ENCODE measurements around the gene GREM1. TPM values are rescaled to one million over a fixed set of nuclear protein-coding genes. Genes with fewer than 3 reads are reported as not detected.

The GREM1 gene
- total and polyA plus RNA-seq, 2 of the 4 experiments (the other 2 are of a cell fraction): 848 to 852 TPM

DNA sequence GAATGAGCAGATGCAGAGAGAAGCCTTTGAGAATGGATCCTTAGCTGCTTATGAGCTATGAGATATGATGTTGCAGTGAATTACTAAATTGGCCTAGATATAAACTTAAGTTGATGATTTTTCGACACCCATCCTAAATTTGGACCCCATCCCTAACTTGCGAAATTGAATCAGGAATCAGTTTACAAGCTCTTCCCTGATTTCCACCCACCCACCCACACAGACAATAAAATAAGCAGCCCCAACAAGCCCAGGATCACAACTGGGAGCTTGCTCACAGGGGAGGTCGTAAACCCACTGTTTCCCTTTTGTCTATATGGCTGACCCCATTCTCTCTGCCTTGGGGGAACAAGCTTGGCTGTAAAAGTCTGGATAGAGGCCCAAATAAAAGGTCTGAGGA is 57.3 kb downstream of the GREM1 start:
- dilution Hi-C loops (cut with HindIII; ENCODE audit: low sequenced_read_pairs, unreplicated experiment) (no loop called here), in situ Hi-C loops (cut with MboI; ENCODE audit: low sequenced_read_pairs) (no loop called here), intact Hi-C loops (cut with micrococcal nuclease) (no loop called here)
- no CpG with 5 or more reads among the region's 3 CpGs for WGBS, 2 experiments (ENCODE audit: extremely low coverage in 2 of 2, insufficient read length in 1 of 2)
- peak overlapping the region; percentile 100 for H2BK20ac ChIP-seq (ENCODE audit: low read depth, low read length)
- DNase-seq: no peak
- peak overlapping the region; percentile 100 for H2BK15ac ChIP-seq (ENCODE audit: low read depth, low read length)
- no peak overlapping the region for H2AK9ac ChIP-seq (replicated peaks; ENCODE audit: low read depth, low read length, poor library complexity)
- peak overlapping the region; percentile 68 for H3K27ac ChIP-seq (ENCODE audit: insufficient read depth, low read length)
- H4K5ac ChIP-seq (ENCODE audit: low read depth, low read length): peak overlapping the region; percentile 99; the same call in 1 of the 2 replicates
- no peak overlapping the region for H3K9ac ChIP-seq (ENCODE audit: low read depth, low read length)
- H3K4me2 ChIP-seq (ENCODE audit: low read depth, low read length): no peak overlapping the region
- H3K18ac ChIP-seq (ENCODE audit: low read depth, low read length): peak overlapping the region; percentile 98; the same call in 1 of the 2 replicates
- peak overlapping the region; percentile 100 for H2AK5ac ChIP-seq (ENCODE audit: low read depth, low read length)
- H2BK120ac ChIP-seq (ENCODE audit: low read depth, low read length): peak overlapping the region; percentile 100
- H3K4ac ChIP-seq (ENCODE audit: low read depth, low read length): peak overlapping the region; percentile 100
- POLR2A ChIA-PET (ENCODE audit: unreplicated experiment): no interaction called here
- peak overlapping the region; percentile 100 for H3K14ac ChIP-seq (replicated peaks; ENCODE audit: low read depth, low read length)
- H4K20me1 ChIP-seq (ENCODE audit: insufficient read depth, low read length): no peaks in the 10 kb centered on the region
- peak overlapping the region; percentile 100 for H4K91ac ChIP-seq (ENCODE audit: insufficient read depth, low read depth, low read length)
- BruUV-seq (replicated peaks): no TSS peak
- H2AFZ ChIP-seq (replicated peaks; ENCODE audit: low read length, poor library complexity): no peak overlapping the region
- H3K4me1 ChIP-seq (ENCODE audit: control insufficient read depth, insufficient read depth, low read length): peaks cover 16% of the 10 kb centered on the region
- H4K8ac ChIP-seq (ENCODE audit: low read depth in 2 of 2, low read length in 2 of 2): peak overlapping the region; percentile 93 to 95
- peaks cover 23% of the 10 kb centered on the region for H3K9me1 ChIP-seq (ENCODE audit: insufficient read depth, low read length)
- peaks cover 10% of the 10 kb centered on the region for H3K36me3 ChIP-seq (ENCODE audit: control insufficient read depth, insufficient read depth, low read length)
- peak overlapping the region; percentile 99 for H2BK5ac ChIP-seq (ENCODE audit: low read depth, low read length, poor library complexity, severe bottlenecking)
- peak overlapping the region; percentile 97; the same call in 1 of the 2 replicates for H3K56ac ChIP-seq (ENCODE audit: extremely low read depth, insufficient read depth, low read length)
- peaks cover 2% of the 10 kb centered on the region; the same call in 1 of the 2 replicates for H3K9me3 ChIP-seq (ENCODE audit: control insufficient read depth, insufficient read depth, low read length)
- no peaks in the 10 kb centered on the region for H3K27me3 ChIP-seq (ENCODE audit: control insufficient read depth, insufficient read depth, low read length)
- no peak for ATAC-seq (ENCODE audit: low read depth)
- TF ChIP-seq NFE2L2 (IDR thresholded peaks at IDR 0.05; ENCODE audit: low read depth, low read length) (no peak), CHD1 (IDR thresholded peaks at IDR 0.05; ENCODE audit: low read depth, low read length) (no peak), ELK1 (IDR thresholded peaks at IDR 0.05; ENCODE audit: borderline replicate concordance, low read depth, low read length) (no peak), CEBPB (IDR thresholded peaks at IDR 0.05; ENCODE audit: low read depth, low read length) (no peak), RFX5 (IDR thresholded peaks at IDR 0.05; ENCODE audit: low read depth, low read length) (no peak)
- peaks cover 35 to 56% of the 10 kb centered on the region in 2 experiments for H3K79me1 ChIP-seq (ENCODE audit: low read depth in 1 of 2, low read length in 2 of 2)
- peak overlapping the region; percentile 97 for H3K23ac ChIP-seq (ENCODE audit: low read depth, low read length)
- H3K4me3 ChIP-seq (ENCODE audit: insufficient read depth, low read depth, low read length): no peak overlapping the region
- CTCF ChIA-PET: no interaction called here
